Esophagus muscularis mucosa (tissue), 3 donors: ENCODE data around the gene FAM171A1.

ENCODE experiments used
- CTCF ChIP-seq, 3 experiments: fragments of 200-600 bp in 2 of 3; fragments of 450-650 bp in 1 of 3; sonication (generic) in 2 of 3; IDR thresholded peaks; one replicate each; pipeline ENCODE4 v1.5.1; 2017 to 2019; ENCODE audit warnings: antibody characterized with exemption in 3 of 3, mild to moderate bottlenecking in 2 of 3, moderate library complexity in 1 of 3
- POLR2A ChIP-seq: fragments of 450-650 bp; IDR thresholded peaks from one replicate; pipeline ENCODE4 v1.6.1; 2017; ENCODE audit warnings: antibody characterized with exemption, moderate library complexity, mild to moderate bottlenecking, low read depth

GRCh38 chr10:15213461-15213861 is 157.6 kb downstream of the FAM171A1 start:
- TF ChIP-seq CTCF (IDR thresholded peaks at IDR 0.05) (no peak), POLR2A (no peak)
